ENCODE measurements around the gene HSD11B1L.
"Not testable (repeated sequence)": the region's sequence is repeated elsewhere in the genome, so short reads cannot be mapped to it uniquely, and the experiment has no call there.

Gene HSD11B1L

DNA sequence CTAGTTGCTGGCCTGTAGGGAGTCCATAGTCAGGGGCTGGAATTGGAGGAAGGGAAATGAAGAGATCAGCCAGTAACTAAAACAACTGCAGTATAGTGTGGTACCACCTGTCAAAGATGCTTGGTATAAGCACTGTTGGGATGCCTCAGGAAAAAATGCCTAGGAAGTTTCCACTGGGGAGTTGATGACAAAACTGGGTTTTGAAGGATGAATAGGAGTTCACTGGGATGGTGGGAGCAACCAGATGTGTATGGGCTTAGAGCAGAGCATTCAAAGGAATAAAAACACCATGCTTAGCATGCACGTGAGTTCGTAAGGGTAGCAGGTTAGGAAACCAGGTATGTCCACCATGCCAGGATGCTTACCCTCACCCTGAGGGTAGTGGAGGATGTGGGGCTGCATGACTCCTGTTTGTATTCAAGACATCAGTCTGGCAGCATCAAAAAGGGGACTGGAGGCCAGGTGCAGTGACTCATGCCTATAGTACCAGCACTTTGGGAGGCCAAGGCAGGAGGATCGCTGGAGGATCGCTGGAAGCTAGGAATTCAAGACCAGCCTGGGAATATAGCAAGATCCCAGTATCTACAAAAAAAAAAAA lies 46.7 kb downstream of the HSD11B1L start:
- Histone ChIP-seq H3K9ac (ENCODE audit: low read length) (no peak overlapping the region), H3K36me3 (ENCODE audit: insufficient read depth, low read length) (no peaks in the 10 kb centered on the region), H3K4me3 (ENCODE audit: low read depth in 1 of 2, low read length in 2 of 2) (no peak overlapping the region), H3K4me1 (ENCODE audit: insufficient read depth, low read length) (no peaks in the 10 kb centered on the region), H3K27ac (ENCODE audit: low read depth, low read length) (no peak overlapping the region), H3K9me3 (ENCODE audit: low read length) (no peaks in the 10 kb centered on the region), H3K27me3 (ENCODE audit: control insufficient read depth in 1 of 2, insufficient read depth in 2 of 2, low read length in 2 of 2) (no peaks in the 10 kb centered on the region)

DNA sequence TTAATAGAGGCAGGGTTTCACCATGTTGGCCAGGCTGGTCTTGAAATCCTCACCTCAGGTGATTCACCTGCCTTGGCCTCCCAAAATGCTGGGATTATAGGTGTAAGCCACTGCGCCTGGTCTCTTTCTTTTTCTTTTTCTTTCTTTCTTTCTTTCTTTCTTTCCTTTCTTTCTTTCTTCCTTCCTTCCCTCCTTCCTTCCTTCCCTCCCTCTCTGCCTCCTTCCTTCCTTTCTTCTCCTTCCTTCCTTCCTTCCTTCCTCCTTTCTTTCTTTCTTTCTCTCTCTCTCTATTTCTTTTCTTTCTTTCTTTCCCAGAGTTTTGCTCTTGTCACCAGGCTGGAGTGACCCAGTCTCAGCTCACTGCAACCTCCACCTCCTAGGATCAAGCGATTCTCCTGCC lies 52.3 kb downstream of the HSD11B1L start:
- H3K4me3 ChIP-seq (ENCODE audit: low read depth in 1 of 2, low read length in 2 of 2); H3K27ac ChIP-seq (ENCODE audit: low read depth, low read length); H3K4me1 ChIP-seq (ENCODE audit: insufficient read depth, low read length); H3K9me3 ChIP-seq (ENCODE audit: low read length); H3K9ac ChIP-seq (ENCODE audit: low read length); H3K27me3 ChIP-seq (ENCODE audit: control insufficient read depth in 1 of 2, insufficient read depth in 2 of 2, low read length in 2 of 2); H3K36me3 ChIP-seq (ENCODE audit: insufficient read depth, low read length): not testable (repeated sequence)
